Activated CD4-positive, CD25-positive, alpha-beta regulatory T cell treated with anti-CD3 and anti-CD28 coated beads, Interleukin-2, amount 50 U/mL, for 16 hours (primary cell): ENCODE measurements around the gene CFAP45.
A peak's percentile ranks its signal among the peaks of the same experiment; 100 is the strongest.

Source experiments
- DNase-seq: peaks from one replicate; pipeline ENCODE4 v3.0.0-alpha.2; 2020; ENCODE audit warnings: low read depth, low spot score

The CFAP45 gene

GRCh38 chr1:159827549-159827948 is 72.4 kb downstream of the CFAP45 start:
- no peak for DNase-seq

GRCh38 chr1:159827102-159827490 is 72.9 kb downstream of the CFAP45 start:
- no peak for DNase-seq

DNA sequence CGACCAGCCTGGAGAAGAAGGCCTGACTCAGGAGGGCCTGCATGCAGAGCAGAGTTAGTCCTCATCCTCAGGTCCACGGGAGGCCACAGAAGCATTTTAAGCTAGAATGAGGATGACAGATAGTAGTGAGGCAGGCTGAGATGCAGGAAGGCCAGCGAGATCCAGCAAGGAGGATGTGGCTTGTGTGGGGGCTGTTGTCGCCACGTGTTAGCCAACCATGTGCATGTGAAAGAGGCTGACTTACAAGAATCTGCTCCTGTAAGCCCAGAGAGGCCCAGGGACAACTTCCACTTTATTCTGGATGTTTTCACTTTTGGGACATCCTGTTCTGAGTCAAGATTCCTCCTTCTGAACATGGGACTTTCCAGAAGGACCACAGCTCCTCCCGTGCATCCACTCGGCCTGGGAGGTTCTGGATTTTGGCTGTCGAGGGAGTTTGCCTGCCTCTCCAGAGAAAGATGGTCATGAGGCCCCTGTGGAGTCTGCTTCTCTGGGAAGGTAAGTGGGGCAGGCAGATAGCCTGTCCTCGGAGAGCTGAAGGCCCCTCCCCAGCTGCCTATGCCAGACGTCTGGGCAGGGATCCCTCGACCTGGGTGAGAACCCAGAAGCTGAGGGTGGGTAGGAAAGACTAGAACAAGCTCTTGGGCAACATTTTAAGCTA is 73.4 kb downstream of the CFAP45 start, which contains the start of gene SLAMF8:
Gene SLAMF8, plus strand, starts transcription at position 433 of the 661 bp plus-strand sequence. Its CDS starts 26 bp downstream, at position 459.
- DNase-seq = peak; percentile 4

GRCh38 chr1:159825564-159825963 is 74.4 kb downstream of the CFAP45 start:
- DNase-seq = no peak

- no peak for DNase-seq
These were observed 76.6 kb downstream of the CFAP45 start for GRCh38 chr1:159823406-159823805.
